ENCODE data around the gene GJB5. TPM values are rescaled to one million over a fixed set of nuclear protein-coding genes. Genes with fewer than 3 reads are reported as not detected.

The GJB5 gene
- total and polyA plus RNA-seq, 10 of the 15 experiments (the other 5 are each of a cell fraction or from before 2014, with no cell fraction given), result not detected

- no peaks in the 10 kb centered on the region for H3K4me1 ChIP-seq (ENCODE audit: control insufficient read depth, insufficient read depth, low read length)
- TF ChIP-seq HDAC2 (IDR thresholded peaks at IDR 0.05), result no peak
- no peak for TF ChIP-seq KDM1A (IDR thresholded peaks at IDR 0.05; ENCODE audit: borderline replicate concordance)
- no peak for TF ChIP-seq MEF2A (IDR thresholded peaks at IDR 0.05; ENCODE audit: insufficient read depth, low read depth, low read length)
- no peak for TF ChIP-seq POLR2AphosphoS5 (IDR thresholded peaks at IDR 0.05; ENCODE audit: low read length)
- TF ChIP-seq SIX5 (IDR thresholded peaks at IDR 0.05; ENCODE audit: low read depth, low read length, severe bottlenecking), result no peak
- no peak for TF ChIP-seq CBX5 (IDR thresholded peaks at IDR 0.05; ENCODE audit: low read depth)
- TF ChIP-seq NFYA (IDR thresholded peaks at IDR 0.05; ENCODE audit: borderline replicate concordance, low read depth, low read length), result no peak
- no peak for TF ChIP-seq CHD2 (IDR thresholded peaks at IDR 0.05; ENCODE audit: borderline replicate concordance, low read depth, low read length)
- no peak for TF ChIP-seq CUX1 (IDR thresholded peaks at IDR 0.05; ENCODE audit: insufficient replicate concordance, low read depth, low read length)
- no peak for TF ChIP-seq TCF7 (IDR thresholded peaks at IDR 0.05; ENCODE audit: borderline replicate concordance)
- no peak for TF ChIP-seq ATF3 (IDR thresholded peaks at IDR 0.05; ENCODE audit: borderline replicate concordance, extremely low read depth, low read depth, low read length)
- TF ChIP-seq BHLHE40 (IDR thresholded peaks at IDR 0.05; ENCODE audit: borderline replicate concordance in 1 of 2, low read depth in 2 of 2, low read length in 1 of 2), result no peak
- in situ Hi-C loops (cut with MboI), result no loop called here
- no peak overlapping the region for H3K4me3 ChIP-seq
- DNase-seq (ENCODE audit: low read depth, low spot score) (no peak), FAIRE-seq (no peak), ATAC-seq (no peak)
- ChIA-PET POLR2A (no interaction called here), CTCF (interaction anchor here (1.0 kb wide), 1 partner anchor 14 kb away, joined by 3 read pairs; no protein-coding TSS in a partner anchor), RAD21 (ENCODE audit: unreplicated experiment) (no interaction called here), SMC1A (ENCODE audit: uncharacterized antibody, unreplicated experiment) (interaction anchor here (0.7 kb wide), 1 partner anchor 9 kb away, joined by 4 read pairs; no protein-coding TSS in a partner anchor)
- H3K9me3 ChIP-seq (replicated peaks; ENCODE audit: control insufficient read depth, insufficient read depth, low read length), result no peaks in the 10 kb centered on the region
- H2AFZ ChIP-seq (ENCODE audit: control insufficient read depth, low read depth, low read length), result no peak overlapping the region
- H4K20me1 ChIP-seq (ENCODE audit: control insufficient read depth, insufficient read depth), result no peaks in the 10 kb centered on the region
- H3K27me3 ChIP-seq (replicated peaks in 1 of 2; ENCODE audit: control insufficient read depth in 2 of 2, insufficient read depth in 2 of 2, low read length in 1 of 2), result no peaks in the 10 kb centered on the region; a peak in 2 of 4 replicates
- intact Hi-C loops (cut with micrococcal nuclease; ENCODE audit: unreplicated experiment), result no loop called here
- no peak overlapping the region for H3K4me2 ChIP-seq (ENCODE audit: control insufficient read depth, insufficient read depth)
- no peak overlapping the region for H3K27ac ChIP-seq (ENCODE audit: control insufficient read depth, insufficient read depth)
- H3K79me2 ChIP-seq (ENCODE audit: control insufficient read depth, insufficient read depth, low read length), result no peaks in the 10 kb centered on the region
- WGBS (ENCODE audit: insufficient coverage, insufficient replicate concordance, low lambda C conversion rate, missing lambda C conversion rate), result 24% methylated on average over 21 of the region's 21 CpGs
- no peaks in the 10 kb centered on the region for H3K36me3 ChIP-seq (ENCODE audit: control insufficient read depth in 2 of 2, insufficient read depth in 2 of 2, low read length in 1 of 2)
- H3K9ac ChIP-seq (ENCODE audit: control insufficient read depth, insufficient read depth, low read length), result no peak overlapping the region
- no TSS peak for BruUV-seq (replicated peaks)
Observed at GRCh38 chr1:34757386-34757785, 2.5 kb downstream of the GJB5 start.

Measured in GM12878 (cell line).